Mucosa of stomach (tissue), 1 donor: ENCODE measurements around the gene CDNF.

Experiments
- H3K27me3 ChIP-seq: one replicate; pipeline ENCODE4 v1.7.0; 2013; ENCODE audit warnings: mild to moderate bottlenecking, low read length; ENCODE audit not compliant: control insufficient read depth, insufficient read depth
- H3K36me3 ChIP-seq: one replicate; pipeline ENCODE4 v1.7.0; 2013; ENCODE audit warnings: low read length; ENCODE audit not compliant: control insufficient read depth, insufficient read depth
- H3K4me1 ChIP-seq: one replicate; pipeline ENCODE4 v1.7.0; 2013; ENCODE audit warnings: mild to moderate bottlenecking, low read length; ENCODE audit not compliant: control insufficient read depth, insufficient read depth
- H3K4me3 ChIP-seq: one replicate; pipeline ENCODE4 v1.7.0; 2013; ENCODE audit warnings: low read length
- H3K9ac ChIP-seq: one replicate; pipeline ENCODE4 v1.7.0; 2013; ENCODE audit warnings: mild to moderate bottlenecking, low read length, moderate library complexity
- H3K9me3 ChIP-seq: one replicate; pipeline ENCODE4 v1.7.0; 2013; ENCODE audit warnings: mild to moderate bottlenecking, low read length, moderate library complexity; ENCODE audit not compliant: control insufficient read depth
- donor health status: Pancreatic carcinoma.

Gene CDNF

DNA sequence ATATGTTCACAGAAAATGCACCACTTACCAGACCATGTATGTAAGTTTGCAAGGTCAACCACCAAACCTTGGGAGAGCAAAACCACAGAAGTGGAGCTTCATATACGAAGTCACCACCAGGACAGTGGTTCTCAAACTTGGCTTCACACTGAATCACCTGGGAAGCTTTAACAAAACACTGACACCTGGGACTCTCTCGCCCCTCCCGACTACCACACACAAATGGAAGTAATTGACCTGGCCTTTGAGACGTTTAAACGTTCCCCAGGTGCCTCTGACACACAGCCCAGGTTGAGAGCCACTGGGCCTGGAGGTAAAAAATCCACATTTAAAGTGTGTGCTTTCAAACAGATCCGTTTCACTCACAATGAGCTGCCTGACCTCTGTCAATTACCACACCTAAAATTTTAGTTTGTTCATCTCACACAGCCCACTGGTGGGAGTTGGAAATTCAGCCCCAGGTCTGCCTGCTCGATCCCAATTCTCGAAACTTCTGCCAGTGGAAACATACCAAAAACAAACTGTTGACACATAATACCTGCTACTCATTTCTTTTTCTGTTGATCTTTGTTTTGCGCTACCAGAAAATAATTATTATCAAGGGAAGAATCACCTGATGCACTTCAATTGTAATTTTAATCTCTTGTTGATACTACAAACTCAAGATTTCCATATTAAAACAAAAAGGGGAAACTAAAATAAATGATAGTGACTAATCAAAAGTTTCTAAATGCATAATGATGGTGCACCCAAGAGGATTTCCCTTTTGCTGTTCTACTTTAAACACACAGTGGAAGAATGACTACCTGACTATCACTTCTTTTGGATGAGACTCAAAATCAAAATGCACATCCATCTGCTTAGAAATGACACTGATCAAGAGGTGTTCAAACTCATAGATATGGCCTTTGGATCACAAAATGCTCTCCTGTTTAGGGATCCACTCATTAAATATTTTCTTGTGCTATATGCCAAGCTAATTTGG, 26.6 kb downstream of the CDNF start:
- Histone ChIP-seq H3K9ac (no peak overlapping the region), H3K27me3 (no peaks in the 10 kb centered on the region), H3K9me3 (no peaks in the 10 kb centered on the region), H3K4me1 (no peaks in the 10 kb centered on the region), H3K36me3 (no peaks in the 10 kb centered on the region), H3K4me3 (no peak overlapping the region)

DNA sequence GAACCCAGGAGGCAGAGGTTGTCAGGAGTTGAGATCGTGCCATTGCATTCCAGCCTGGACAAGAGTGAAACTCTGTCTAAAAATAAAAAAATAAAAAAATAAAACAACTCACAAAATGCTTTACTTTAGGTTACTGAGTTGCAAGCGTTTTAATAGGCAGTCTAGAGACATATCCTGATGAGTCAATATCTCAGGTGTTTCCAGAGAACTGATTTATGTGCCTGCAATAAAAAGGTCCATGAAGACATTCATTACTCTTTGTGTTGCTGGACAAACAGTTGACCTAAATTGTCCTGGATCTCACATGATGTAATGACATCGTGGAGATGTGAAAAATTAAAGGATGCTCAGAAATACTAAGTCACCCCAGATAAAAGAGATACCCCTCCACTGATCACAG, 31.5 kb downstream of the CDNF start:
- H3K27me3 ChIP-seq: no peaks in the 10 kb centered on the region
- no peak overlapping the region for H3K9ac ChIP-seq
- no peak overlapping the region for H3K4me3 ChIP-seq
- H3K36me3 ChIP-seq: no peaks in the 10 kb centered on the region
- no peaks in the 10 kb centered on the region for H3K4me1 ChIP-seq
- H3K9me3 ChIP-seq: no peaks in the 10 kb centered on the region

DNA sequence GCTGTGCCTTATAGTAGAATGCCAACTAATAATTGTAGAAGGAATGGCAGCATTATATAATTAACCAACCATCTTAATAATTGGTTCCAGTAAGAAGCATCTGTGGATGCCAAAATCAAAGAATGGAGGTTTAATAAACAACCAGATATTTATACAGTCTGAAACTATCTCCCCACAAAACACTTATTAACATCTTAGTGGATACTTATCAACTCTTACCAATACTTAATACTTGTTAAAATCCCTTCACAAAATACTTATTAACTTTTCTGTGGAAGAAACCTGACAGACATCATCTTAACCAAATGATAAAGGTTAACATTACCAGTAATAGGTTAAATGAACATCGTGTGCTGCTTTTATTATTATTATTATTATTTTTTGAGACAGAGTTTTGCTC, 34.0 kb downstream of the CDNF start:
- Histone ChIP-seq H3K4me1 (no peaks in the 10 kb centered on the region), H3K36me3 (no peaks in the 10 kb centered on the region), H3K9ac (no peak overlapping the region), H3K4me3 (no peak overlapping the region), H3K9me3 (no peaks in the 10 kb centered on the region), H3K27me3 (no peaks in the 10 kb centered on the region)

DNA sequence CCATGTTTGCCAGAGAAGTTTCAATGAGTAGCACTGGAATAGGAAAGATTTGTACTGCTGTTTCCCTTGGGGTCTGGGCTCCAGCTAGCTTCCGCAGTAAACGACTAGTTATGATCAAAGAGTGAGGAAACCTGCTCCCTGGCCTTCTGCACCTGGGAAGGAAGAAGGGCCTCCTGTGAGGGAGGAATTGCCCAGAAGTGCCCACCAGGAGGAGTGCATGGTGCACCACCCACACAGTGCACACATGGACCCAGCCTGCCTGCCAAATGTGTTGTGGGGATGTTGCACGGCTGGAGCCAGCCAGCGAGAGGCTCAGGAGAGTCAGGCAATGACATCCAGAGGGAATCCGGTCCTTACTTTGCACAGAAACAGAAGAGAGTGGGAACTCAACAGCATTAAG, 36.1 kb downstream of the CDNF start:
- H3K36me3 ChIP-seq: no peaks in the 10 kb centered on the region
- no peaks in the 10 kb centered on the region for H3K9me3 ChIP-seq
- H3K9ac ChIP-seq: no peak overlapping the region
- no peaks in the 10 kb centered on the region for H3K4me1 ChIP-seq
- H3K27me3 ChIP-seq: no peaks in the 10 kb centered on the region
- no peak overlapping the region for H3K4me3 ChIP-seq

DNA sequence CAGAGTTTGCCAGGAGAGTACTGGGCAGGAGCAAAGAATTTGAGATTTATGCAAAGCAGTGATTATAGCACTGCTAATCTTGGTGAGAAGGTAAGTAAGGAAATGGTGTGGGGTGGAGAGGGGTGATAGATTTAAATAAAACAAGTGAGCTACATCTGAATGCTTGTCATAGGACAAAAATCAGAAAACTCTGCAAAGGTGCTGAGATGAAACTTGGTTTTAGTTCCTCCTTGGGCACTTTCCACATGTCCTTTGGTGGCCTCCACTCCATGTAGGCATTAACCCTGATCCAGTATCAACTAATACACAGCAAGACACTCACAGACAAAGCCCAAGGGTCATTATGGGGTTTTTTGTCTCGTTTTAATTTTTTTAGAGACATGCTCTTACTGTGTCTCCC, 37.4 kb downstream of the CDNF start:
- H3K36me3 ChIP-seq: no peaks in the 10 kb centered on the region
- H3K4me1 ChIP-seq: no peaks in the 10 kb centered on the region
- no peak overlapping the region for H3K4me3 ChIP-seq
- no peaks in the 10 kb centered on the region for H3K9me3 ChIP-seq
- no peak overlapping the region for H3K9ac ChIP-seq
- H3K27me3 ChIP-seq: no peaks in the 10 kb centered on the region

DNA sequence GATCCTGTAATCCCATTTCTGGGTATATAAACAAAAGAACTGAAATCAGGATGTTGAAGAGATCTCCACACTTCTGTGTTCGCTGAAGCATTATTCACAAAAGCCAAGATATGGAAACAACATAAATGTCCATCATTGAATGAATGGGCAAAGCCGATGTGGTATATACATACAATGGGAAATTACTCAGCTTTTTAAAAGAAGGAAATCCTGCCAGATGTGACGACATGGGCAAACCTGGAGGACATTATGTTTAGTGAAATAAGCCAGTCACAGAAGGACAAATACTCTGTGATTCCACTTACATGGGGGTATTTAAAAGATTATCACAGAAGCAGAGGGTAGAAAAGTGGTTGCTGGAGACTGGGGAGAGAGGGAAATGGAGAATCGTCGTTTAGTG, 39.2 kb downstream of the CDNF start:
- H3K4me3 ChIP-seq: no peak overlapping the region
- H3K9me3 ChIP-seq: no peaks in the 10 kb centered on the region
- H3K4me1 ChIP-seq: no peaks in the 10 kb centered on the region
- no peaks in the 10 kb centered on the region for H3K27me3 ChIP-seq
- no peak overlapping the region for H3K9ac ChIP-seq
- no peaks in the 10 kb centered on the region for H3K36me3 ChIP-seq

DNA sequence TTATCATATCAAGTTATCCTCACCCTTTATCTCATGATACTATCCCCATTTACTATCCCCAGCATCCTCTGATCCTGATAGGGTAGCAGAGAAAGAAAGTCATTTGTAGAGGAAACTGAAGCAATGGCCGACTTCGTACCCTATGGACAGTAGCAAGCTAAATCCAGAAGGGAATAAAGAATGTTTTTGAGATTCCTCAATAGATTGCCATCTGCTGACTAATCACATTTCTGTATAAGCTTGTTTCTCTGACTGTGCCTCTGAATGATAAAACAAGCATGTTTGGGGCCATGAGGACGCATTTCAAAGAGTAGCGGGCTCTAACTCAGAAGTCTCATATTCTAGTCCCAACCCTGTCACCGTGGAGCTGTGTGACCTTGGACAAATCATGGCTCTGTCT, 49.9 kb downstream of the CDNF start:
- H3K4me3 ChIP-seq: no peak overlapping the region
- no peaks in the 10 kb centered on the region for H3K9me3 ChIP-seq
- H3K36me3 ChIP-seq: no peaks in the 10 kb centered on the region

DNA sequence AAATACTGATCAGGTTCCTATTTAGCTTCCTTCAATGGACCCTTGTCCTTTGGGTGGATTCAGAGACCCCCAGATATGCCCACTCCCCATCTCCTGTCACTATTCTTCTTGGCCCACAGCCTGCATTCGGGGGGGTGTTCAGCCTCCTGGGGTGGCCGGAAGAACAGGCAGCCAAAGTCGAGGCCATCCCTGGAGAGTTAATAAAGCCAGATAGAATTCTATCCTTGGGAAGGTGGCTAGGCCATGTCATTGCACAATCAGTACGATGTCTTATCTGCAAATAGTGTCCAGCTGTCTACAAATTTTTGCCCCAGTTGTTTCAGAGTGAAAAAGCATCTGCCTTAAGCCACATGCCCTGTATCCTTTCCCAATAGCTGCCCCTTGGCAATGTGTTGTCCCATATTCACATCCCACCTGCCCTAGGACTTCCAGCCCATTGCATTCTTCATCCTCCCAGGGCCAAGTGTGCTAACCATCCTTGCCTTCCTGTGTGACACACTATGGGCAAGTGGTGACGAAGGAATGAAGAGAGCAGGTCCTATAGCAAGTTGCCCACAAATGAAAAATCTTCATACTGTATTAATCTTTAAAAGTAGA, 53.3 kb downstream of the CDNF start:
- no peak overlapping the region for H3K9ac ChIP-seq
- no peaks in the 10 kb centered on the region for H3K27me3 ChIP-seq
- H3K4me3 ChIP-seq: no peak overlapping the region
- H3K4me1 ChIP-seq: no peaks in the 10 kb centered on the region
- no peaks in the 10 kb centered on the region for H3K36me3 ChIP-seq
- no peaks in the 10 kb centered on the region for H3K9me3 ChIP-seq

More for the DNA sequence above, 49.9 kb downstream of the CDNF start:
- Histone ChIP-seq H3K4me1 (no peaks in the 10 kb centered on the region), H3K27me3 (no peaks in the 10 kb centered on the region), H3K9ac (no peak overlapping the region)

DNA sequence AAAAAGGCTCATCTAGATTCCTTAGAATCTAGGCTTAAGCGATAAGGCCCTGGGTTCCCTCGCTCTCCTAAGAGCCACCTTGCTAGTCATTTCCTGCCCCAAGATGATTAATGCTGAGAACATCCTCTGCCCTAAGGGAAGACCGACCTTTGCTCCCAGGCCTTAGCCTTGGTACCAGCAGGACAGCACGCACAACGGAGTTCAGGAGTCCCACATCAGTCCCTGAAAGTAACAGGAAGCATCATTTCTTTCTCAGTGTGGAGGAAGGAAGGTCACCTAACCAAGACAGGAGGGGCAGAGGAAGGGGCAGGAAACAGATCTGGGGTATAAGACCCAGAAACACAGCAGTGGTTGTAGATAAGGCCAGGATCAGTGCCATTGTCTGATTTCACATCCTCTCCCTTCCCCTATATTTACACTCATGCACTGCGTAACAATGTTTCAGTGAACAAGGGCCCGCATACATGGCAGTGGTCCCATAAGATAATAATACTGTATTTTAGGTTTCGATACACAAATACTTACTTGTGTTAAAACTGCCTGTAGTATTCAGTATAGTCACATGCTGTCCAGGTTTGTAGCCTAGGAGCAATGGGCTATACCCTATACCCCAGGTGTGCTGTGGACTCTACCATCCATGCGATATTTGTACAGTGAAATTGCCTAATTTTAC, 55.0 kb downstream of the CDNF start:
- Histone ChIP-seq H3K36me3 (no peaks in the 10 kb centered on the region), H3K27me3 (no peaks in the 10 kb centered on the region), H3K4me1 (peaks cover 8% of the 10 kb centered on the region), H3K9ac (no peak overlapping the region), H3K9me3 (no peaks in the 10 kb centered on the region), H3K4me3 (no peak overlapping the region)

DNA sequence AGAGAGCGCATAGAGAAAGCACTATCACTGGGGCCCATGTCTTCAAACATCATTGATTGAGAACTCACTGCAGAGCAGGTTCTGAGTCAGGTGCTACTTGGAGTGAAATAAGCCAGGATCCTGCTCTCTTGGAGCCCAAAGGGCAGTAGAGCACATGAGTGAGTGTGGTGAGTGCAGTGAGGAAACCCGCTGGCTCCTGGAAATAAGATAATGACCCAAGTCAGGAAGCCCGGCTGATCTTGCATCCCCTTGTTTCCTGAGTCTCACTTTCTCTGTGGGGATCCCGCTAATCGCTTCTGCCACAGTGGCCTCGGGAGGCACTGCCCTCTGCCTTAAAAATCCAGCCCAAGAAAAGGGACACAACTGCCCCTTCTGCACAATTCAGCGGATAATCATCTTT, 56.1 kb downstream of the CDNF start:
- H3K9ac ChIP-seq: no peak overlapping the region
- no peaks in the 10 kb centered on the region for H3K9me3 ChIP-seq
- no peaks in the 10 kb centered on the region for H3K36me3 ChIP-seq
- H3K27me3 ChIP-seq: no peaks in the 10 kb centered on the region
- H3K4me3 ChIP-seq: no peak overlapping the region
- H3K4me1 ChIP-seq: peaks cover 8% of the 10 kb centered on the region

DNA sequence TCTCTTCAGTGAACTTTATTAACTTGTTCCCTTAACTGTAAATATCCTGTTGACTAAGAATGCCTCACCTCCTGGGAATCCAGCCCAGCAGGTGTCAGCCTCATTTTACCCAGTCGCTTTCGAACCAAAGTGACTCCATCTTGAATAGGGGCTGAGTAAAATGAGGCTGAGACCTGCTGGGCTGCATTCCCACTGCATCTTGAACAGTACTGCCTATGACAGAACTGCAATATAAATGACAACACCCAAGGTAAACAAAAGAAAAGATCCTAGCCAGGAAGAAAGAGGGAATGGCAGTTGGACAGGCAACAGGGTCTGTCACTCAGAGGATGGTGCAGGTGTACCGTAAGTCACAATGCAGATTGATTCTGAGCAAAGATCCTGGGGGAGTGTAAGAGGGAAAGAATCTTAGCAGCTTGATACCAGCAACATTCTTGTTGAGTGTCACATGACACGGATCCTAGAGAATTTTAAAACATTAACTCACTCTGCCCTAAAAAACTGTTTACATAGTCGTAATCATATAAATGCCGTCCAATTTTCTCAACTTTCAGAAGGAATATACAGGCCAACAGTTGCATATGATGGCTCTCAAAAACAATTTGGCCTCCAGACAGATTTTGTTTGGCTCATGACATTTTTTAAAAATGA, 58.7 kb downstream of the CDNF start:
- Histone ChIP-seq H3K4me1 (peaks cover 8% of the 10 kb centered on the region), H3K36me3 (no peaks in the 10 kb centered on the region)

DNA sequence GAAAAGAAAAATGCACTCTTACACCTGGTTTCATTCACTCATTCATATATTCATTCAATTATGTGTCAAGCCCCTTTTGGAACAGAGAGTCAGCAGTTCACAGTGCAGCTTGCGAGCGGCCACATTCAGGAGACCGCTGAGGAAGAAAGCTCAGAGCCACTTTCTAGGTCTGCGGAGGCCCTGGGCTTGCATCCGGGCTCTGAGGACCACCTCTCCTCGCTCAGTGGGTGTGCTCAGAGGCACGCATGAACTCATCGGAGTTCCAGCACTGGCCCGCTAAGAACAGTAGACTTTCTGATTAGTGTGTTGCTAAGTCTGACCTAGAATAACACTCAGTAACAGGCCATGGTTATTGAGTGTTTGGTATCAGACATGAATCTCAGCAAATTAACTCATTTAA, 61.3 kb downstream of the CDNF start:
- Histone ChIP-seq H3K36me3 (no peaks in the 10 kb centered on the region), H3K27me3 (no peaks in the 10 kb centered on the region), H3K9ac (no peak overlapping the region), H3K4me1 (peaks cover 14% of the 10 kb centered on the region), H3K4me3 (no peak overlapping the region), H3K9me3 (no peaks in the 10 kb centered on the region)

More for the DNA sequence above, 58.7 kb downstream of the CDNF start:
- Histone ChIP-seq H3K4me3 (no peak overlapping the region), H3K27me3 (no peaks in the 10 kb centered on the region), H3K9me3 (no peaks in the 10 kb centered on the region), H3K9ac (no peak overlapping the region)
